ENCODE data around the gene EVX2.
A peak's percentile ranks its signal among the peaks of the same experiment; 100 is the strongest.

Gene EVX2

DNA sequence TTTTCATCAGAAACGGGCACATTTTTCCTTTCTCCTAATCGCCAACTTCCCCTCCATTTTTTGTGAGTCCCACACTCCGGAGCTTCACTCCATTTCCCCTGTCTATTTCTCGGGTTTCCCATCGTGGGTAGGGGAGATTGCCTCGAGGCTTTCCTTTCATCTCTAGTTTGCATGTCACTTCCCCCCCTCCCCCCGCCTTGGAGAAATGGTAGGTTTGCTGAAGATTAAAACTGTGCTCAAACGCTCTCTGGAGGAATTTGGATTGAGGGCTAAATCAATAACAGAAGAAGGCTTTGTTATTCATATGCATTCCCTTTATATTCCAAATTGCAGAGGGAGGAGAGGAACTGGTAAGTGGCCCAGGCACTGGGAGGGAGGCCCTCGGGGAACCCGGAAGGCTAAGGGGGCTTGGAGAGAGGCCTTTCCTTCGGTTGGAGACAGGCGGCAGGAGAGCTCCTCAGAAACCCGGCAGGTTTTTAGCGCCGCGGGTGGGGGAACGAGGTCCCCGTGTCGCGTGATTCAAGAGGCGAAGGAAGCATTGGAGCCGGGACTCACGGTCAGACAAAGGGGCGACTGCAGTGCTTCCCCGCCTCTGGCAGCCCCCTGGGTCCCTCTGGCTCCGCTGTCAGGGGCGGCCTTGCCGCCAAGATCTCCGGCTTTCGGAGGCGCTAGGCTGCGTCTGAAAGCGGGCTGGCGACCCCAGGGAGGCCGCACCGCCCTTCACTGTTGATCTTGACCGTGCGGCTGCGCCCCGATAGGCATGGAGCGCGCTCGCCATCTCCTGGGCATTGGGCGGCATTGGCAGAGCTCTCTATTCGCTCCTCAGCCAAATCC is 13.4 kb upstream of the EVX2 start (continued):
- TF ChIP-seq, protein P1, sequence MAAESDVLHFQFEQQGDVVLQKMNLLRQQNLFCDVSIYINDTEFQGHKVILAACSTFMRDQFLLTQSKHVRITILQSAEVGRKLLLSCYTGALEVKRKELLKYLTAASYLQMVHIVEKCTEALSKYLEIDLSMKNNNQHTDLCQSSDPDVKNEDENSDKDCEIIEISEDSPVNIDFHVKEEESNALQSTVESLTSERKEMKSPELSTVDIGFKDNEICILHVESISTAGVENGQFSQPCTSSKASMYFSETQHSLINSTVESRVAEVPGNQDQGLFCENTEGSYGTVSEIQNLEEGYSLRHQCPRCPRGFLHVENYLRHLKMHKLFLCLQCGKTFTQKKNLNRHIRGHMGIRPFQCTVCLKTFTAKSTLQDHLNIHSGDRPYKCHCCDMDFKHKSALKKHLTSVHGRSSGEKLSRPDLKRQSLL (tag by site-specific recombination; IDR thresholded peaks at IDR 0.05): no peak
- TF ChIP-seq ZBTB1 (tag by site-specific recombination; IDR thresholded peaks at IDR 0.05) (no peak), ZNF610 (tag by site-specific recombination; IDR thresholded peaks at IDR 0.05; ENCODE audit: borderline replicate concordance) (0 out of 2 replicates have a peak, but pooled peaks have one; percentile 37), YY1 (tag by site-specific recombination; IDR thresholded peaks at IDR 0.05) (no peak), BCL11A (tag by site-specific recombination; IDR thresholded peaks at IDR 0.05; ENCODE audit: low read depth) (0 out of 2 replicates have a peak, but pooled peaks have one; percentile 40), ZNF473 (tag by site-specific recombination; IDR thresholded peaks at IDR 0.05) (no peak), ZSCAN30 (tag by site-specific recombination; IDR thresholded peaks at IDR 0.05) (peak; percentile 56; the same call in 1 of the 2 replicates), ZNF707 (tag by site-specific recombination; IDR thresholded peaks at IDR 0.05) (no peak), SP2 (tag by site-specific recombination; IDR thresholded peaks at IDR 0.05) (peak; percentile 18; the same call in 1 of the 2 replicates), WT1 (tag by site-specific recombination; IDR thresholded peaks at IDR 0.05) (no peak), ZNF19 (tag by site-specific recombination; IDR thresholded peaks at IDR 0.05; ENCODE audit: low read depth) (no peak), TCF7L2 (IDR thresholded peaks at IDR 0.05; ENCODE audit: borderline replicate concordance, low read depth, low read length) (peak; percentile 86), BCL11B (tag by site-specific recombination; IDR thresholded peaks at IDR 0.05; ENCODE audit: low read depth) (0 out of 2 replicates have a peak, but pooled peaks have one; percentile 41), ZFP37 (tag by site-specific recombination; IDR thresholded peaks at IDR 0.05) (0 out of 2 replicates have a peak, but pooled peaks have one; percentile 28), ZNF660 (tag by site-specific recombination; IDR thresholded peaks at IDR 0.05) (peak; percentile 74; the same call in 1 of the 2 replicates), ZSCAN16 (tag by site-specific recombination; IDR thresholded peaks at IDR 0.05) (peak; percentile 22; the same call in 1 of the 2 replicates), ZNF10 (tag by site-specific recombination; IDR thresholded peaks at IDR 0.05) (no peak), ZNF335 (tag by site-specific recombination; conservative IDR thresholded peaks at IDR 0.05) (peak; percentile 93), ZIC2 (tag by site-specific recombination; IDR thresholded peaks at IDR 0.05) (peak; percentile 70), KLF1 (tag by site-specific recombination; IDR thresholded peaks at IDR 0.05) (0 out of 2 replicates have a peak, but pooled peaks have one; percentile 15)
- TF ChIP-seq, protein P2, sequence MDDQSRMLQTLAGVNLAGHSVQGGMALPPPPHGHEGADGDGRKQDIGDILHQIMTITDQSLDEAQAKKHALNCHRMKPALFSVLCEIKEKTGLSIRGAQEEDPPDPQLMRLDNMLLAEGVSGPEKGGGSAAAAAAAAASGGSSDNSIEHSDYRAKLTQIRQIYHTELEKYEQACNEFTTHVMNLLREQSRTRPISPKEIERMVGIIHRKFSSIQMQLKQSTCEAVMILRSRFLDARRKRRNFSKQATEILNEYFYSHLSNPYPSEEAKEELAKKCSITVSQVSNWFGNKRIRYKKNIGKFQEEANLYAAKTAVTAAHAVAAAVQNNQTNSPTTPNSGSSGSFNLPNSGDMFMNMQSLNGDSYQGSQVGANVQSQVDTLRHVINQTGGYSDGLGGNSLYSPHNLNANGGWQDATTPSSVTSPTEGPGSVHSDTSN (CRISPR knock-in tag; IDR thresholded peaks at IDR 0.05): 0 out of 2 replicates have a peak, but pooled peaks have one; percentile 36
- TF ChIP-seq, protein P3, sequence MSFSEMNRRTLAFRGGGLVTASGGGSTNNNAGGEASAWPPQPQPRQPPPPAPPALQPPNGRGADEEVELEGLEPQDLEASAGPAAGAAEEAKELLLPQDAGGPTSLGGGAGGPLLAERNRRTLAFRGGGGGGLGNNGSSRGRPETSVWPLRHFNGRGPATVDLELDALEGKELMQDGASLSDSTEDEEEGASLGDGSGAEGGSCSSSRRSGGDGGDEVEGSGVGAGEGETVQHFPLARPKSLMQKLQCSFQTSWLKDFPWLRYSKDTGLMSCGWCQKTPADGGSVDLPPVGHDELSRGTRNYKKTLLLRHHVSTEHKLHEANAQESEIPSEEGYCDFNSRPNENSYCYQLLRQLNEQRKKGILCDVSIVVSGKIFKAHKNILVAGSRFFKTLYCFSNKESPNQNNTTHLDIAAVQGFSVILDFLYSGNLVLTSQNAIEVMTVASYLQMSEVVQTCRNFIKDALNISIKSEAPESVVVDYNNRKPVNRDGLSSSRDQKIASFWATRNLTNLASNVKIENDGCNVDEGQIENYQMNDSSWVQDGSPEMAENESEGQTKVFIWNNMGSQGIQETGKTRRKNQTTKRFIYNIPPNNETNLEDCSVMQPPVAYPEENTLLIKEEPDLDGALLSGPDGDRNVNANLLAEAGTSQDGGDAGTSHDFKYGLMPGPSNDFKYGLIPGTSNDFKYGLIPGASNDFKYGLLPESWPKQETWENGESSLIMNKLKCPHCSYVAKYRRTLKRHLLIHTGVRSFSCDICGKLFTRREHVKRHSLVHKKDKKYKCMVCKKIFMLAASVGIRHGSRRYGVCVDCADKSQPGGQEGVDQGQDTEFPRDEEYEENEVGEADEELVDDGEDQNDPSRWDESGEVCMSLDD (tag by site-specific recombination; IDR thresholded peaks at IDR 0.05): peak; percentile 50
- TF ChIP-seq, protein P4, sequence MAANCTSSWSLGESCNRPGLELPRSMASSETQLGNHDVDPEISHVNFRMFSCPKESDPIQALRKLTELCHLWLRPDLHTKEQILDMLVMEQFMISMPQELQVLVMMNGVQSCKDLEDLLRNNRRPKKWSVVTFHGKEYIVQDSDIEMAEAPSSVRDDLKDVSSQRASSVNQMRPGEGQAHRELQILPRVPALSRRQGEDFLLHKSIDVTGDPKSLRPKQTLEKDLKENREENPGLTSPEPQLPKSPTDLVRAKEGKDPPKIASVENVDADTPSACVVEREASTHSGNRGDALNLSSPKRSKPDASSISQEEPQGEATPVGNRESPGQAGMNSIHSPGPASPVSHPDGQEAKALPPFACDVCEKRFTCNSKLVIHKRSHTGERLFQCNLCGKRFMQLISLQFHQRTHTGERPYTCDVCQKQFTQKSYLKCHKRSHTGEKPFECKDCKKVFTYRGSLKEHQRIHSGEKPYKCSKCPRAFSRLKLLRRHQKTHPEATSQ (tag by site-specific recombination; IDR thresholded peaks at IDR 0.05): no peak
- TF ChIP-seq, protein P5, sequence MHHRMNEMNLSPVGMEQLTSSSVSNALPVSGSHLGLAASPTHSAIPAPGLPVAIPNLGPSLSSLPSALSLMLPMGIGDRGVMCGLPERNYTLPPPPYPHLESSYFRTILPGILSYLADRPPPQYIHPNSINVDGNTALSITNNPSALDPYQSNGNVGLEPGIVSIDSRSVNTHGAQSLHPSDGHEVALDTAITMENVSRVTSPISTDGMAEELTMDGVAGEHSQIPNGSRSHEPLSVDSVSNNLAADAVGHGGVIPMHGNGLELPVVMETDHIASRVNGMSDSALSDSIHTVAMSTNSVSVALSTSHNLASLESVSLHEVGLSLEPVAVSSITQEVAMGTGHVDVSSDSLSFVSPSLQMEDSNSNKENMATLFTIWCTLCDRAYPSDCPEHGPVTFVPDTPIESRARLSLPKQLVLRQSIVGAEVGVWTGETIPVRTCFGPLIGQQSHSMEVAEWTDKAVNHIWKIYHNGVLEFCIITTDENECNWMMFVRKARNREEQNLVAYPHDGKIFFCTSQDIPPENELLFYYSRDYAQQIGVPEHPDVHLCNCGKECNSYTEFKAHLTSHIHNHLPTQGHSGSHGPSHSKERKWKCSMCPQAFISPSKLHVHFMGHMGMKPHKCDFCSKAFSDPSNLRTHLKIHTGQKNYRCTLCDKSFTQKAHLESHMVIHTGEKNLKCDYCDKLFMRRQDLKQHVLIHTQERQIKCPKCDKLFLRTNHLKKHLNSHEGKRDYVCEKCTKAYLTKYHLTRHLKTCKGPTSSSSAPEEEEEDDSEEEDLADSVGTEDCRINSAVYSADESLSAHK (tag by site-specific recombination; IDR thresholded peaks at IDR 0.05): no peak
- TF ChIP-seq, protein P6, sequence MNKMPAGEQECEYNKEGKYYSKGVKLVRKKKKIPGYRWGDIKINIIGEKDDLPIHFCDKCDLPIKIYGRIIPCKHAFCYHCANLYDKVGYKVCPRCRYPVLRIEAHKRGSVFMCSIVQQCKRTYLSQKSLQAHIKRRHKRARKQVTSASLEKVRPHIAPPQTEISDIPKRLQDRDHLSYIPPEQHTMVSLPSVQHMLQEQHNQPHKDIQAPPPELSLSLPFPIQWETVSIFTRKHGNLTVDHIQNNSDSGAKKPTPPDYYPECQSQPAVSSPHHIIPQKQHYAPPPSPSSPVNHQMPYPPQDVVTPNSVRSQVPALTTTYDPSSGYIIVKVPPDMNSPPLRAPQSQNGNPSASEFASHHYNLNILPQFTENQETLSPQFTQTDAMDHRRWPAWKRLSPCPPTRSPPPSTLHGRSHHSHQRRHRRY (tag by site-specific recombination; IDR thresholded peaks at IDR 0.05): no peak
- TF ChIP-seq, protein P7, sequence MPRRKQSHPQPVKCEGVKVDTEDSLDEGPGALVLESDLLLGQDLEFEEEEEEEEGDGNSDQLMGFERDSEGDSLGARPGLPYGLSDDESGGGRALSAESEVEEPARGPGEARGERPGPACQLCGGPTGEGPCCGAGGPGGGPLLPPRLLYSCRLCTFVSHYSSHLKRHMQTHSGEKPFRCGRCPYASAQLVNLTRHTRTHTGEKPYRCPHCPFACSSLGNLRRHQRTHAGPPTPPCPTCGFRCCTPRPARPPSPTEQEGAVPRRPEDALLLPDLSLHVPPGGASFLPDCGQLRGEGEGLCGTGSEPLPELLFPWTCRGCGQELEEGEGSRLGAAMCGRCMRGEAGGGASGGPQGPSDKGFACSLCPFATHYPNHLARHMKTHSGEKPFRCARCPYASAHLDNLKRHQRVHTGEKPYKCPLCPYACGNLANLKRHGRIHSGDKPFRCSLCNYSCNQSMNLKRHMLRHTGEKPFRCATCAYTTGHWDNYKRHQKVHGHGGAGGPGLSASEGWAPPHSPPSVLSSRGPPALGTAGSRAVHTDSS (tag by site-specific recombination; IDR thresholded peaks at IDR 0.05): no peak
